ENCODE measurements around the gene MCF2L. TPM values are rescaled to one million over a fixed set of nuclear protein-coding genes. Genes with fewer than 3 reads are reported as not detected.

Gene MCF2L
- total RNA-seq, 1 donor from 2014 or later, result 5.6 TPM

- Mint-ChIP-seq H3K27ac (ENCODE audit: unreplicated experiment) (no peak overlapping the region), H3K36me3 (ENCODE audit: unreplicated experiment) (no peaks in the 10 kb centered on the region), H3K4me1 (ENCODE audit: unreplicated experiment) (no peaks in the 10 kb centered on the region), H3K4me3 (ENCODE audit: unreplicated experiment) (no peak overlapping the region), H3K9me3 (ENCODE audit: unreplicated experiment) (no peaks in the 10 kb centered on the region), H3K27me3 (ENCODE audit: unreplicated experiment) (peaks cover 20% of the 10 kb centered on the region)
- TF ChIP-seq CTCF (IDR thresholded peaks at IDR 0.05), result no peak
- DNase-seq (ENCODE audit: extremely low spot score, unreplicated experiment), result no peak
These were observed 12.4 kb downstream of the MCF2L start for GRCh38 chr13:112981451-112981850.

- Mint-ChIP-seq H3K27me3 (ENCODE audit: unreplicated experiment) (peaks cover 16% of the 10 kb centered on the region), H3K4me1 (ENCODE audit: unreplicated experiment) (no peaks in the 10 kb centered on the region), H3K9me3 (ENCODE audit: unreplicated experiment) (no peaks in the 10 kb centered on the region), H3K4me3 (ENCODE audit: unreplicated experiment) (no peak overlapping the region), H3K27ac (ENCODE audit: unreplicated experiment) (no peak overlapping the region), H3K36me3 (ENCODE audit: unreplicated experiment) (no peaks in the 10 kb centered on the region)
- TF ChIP-seq CTCF (IDR thresholded peaks at IDR 0.05), result no peak
- DNase-seq (ENCODE audit: extremely low spot score, unreplicated experiment), result no peak
These were observed 13.4 kb downstream of the MCF2L start for GRCh38 chr13:112982281-112983041.

GRCh38 chr13:112983042-112983305 is 14.0 kb downstream of the MCF2L start:
- Mint-ChIP-seq H3K4me1 (ENCODE audit: unreplicated experiment) (no peaks in the 10 kb centered on the region), H3K27me3 (ENCODE audit: unreplicated experiment) (peaks cover 16% of the 10 kb centered on the region), H3K9me3 (ENCODE audit: unreplicated experiment) (no peaks in the 10 kb centered on the region), H3K27ac (ENCODE audit: unreplicated experiment) (no peak overlapping the region), H3K36me3 (ENCODE audit: unreplicated experiment) (no peaks in the 10 kb centered on the region), H3K4me3 (ENCODE audit: unreplicated experiment) (no peak overlapping the region)
- TF ChIP-seq CTCF (IDR thresholded peaks at IDR 0.05), result no peak
- DNase-seq (ENCODE audit: extremely low spot score, unreplicated experiment), result no peak

GRCh38 chr13:112983428-112984196 is 14.6 kb downstream of the MCF2L start:
- Mint-ChIP-seq H3K27ac (ENCODE audit: unreplicated experiment) (no peak overlapping the region), H3K4me1 (ENCODE audit: unreplicated experiment) (no peaks in the 10 kb centered on the region), H3K36me3 (ENCODE audit: unreplicated experiment) (no peaks in the 10 kb centered on the region), H3K27me3 (ENCODE audit: unreplicated experiment) (peaks cover 16% of the 10 kb centered on the region), H3K4me3 (ENCODE audit: unreplicated experiment) (no peak overlapping the region), H3K9me3 (ENCODE audit: unreplicated experiment) (no peaks in the 10 kb centered on the region)
- no peak for DNase-seq (ENCODE audit: extremely low spot score, unreplicated experiment)
- TF ChIP-seq CTCF (IDR thresholded peaks at IDR 0.05), result no peak

GRCh38 chr13:112984501-112984900 is 15.5 kb downstream of the MCF2L start:
- no peaks in the 10 kb centered on the region for H3K4me1 Mint-ChIP-seq (ENCODE audit: unreplicated experiment)
- H3K27me3 Mint-ChIP-seq (ENCODE audit: unreplicated experiment), result peaks cover 16% of the 10 kb centered on the region
- DNase-seq (ENCODE audit: extremely low spot score, unreplicated experiment), result no peak
- H3K9me3 Mint-ChIP-seq (ENCODE audit: unreplicated experiment), result no peaks in the 10 kb centered on the region
- TF ChIP-seq CTCF (IDR thresholded peaks at IDR 0.05), result no peak
- H3K36me3 Mint-ChIP-seq (ENCODE audit: unreplicated experiment), result no peaks in the 10 kb centered on the region
- no peak overlapping the region for H3K27ac Mint-ChIP-seq (ENCODE audit: unreplicated experiment)
- H3K4me3 Mint-ChIP-seq (ENCODE audit: unreplicated experiment), result no peak overlapping the region

All from osteocyte (in vitro differentiated cells).